DOHH2 (cell line): Measurements from ENCODE around the gene FARP2.

Experiments used
- H3F3A ChIP-seq: fragments of 200-600 bp; sonication (generic), shearing (Covaris generic); 2 replicates; pipeline ENCODE4 v1.6.0; 2016; ENCODE audit warnings: antibody characterized with exemption, mild to moderate bottlenecking; ENCODE audit not compliant: control insufficient read depth, insufficient read depth
- H3K27ac ChIP-seq: fragments of 200-600 bp; sonication (generic); 2 replicates; pipeline ENCODE4 v1.5.1; 2014; ENCODE audit warnings: low read depth, mild to moderate bottlenecking, low read length, moderate library complexity
- H3K27me3 ChIP-seq: fragments of 200-600 bp; sonication (generic); 2 replicates; pipeline ENCODE4 v1.6.1; 2014; ENCODE audit warnings: mild to moderate bottlenecking, low read length, mixed read lengths; ENCODE audit not compliant: control insufficient read depth
- H3K36me3 ChIP-seq: fragments of 200-600 bp; sonication (generic); 2 replicates; pipeline ENCODE4 v1.6.1; 2014; ENCODE audit warnings: mild to moderate bottlenecking, low read length, moderate library complexity, mixed read lengths; ENCODE audit not compliant: control insufficient read depth
- H3K4me1 ChIP-seq: fragments of 200-600 bp; sonication (generic); 2 replicates; pipeline ENCODE4 v1.6.1; 2014; ENCODE audit warnings: mild to moderate bottlenecking, low read length, mixed read lengths; ENCODE audit not compliant: control insufficient read depth
- H3K4me2 ChIP-seq: fragments of 200-600 bp; sonication (generic); 2 replicates; pipeline ENCODE4 v1.6.0; 2014; ENCODE audit warnings: mild to moderate bottlenecking, low read length, moderate library complexity
- H3K4me3 ChIP-seq: fragments of 200-600 bp; sonication (generic); 2 replicates; pipeline ENCODE4 v1.5.1; 2014; ENCODE audit warnings: mild to moderate bottlenecking, low read length, mixed read lengths
- H3K79me2 ChIP-seq: fragments of 200-600 bp; sonication (generic); 2 replicates; pipeline ENCODE4 v1.6.1; 2014; ENCODE audit warnings: mild to moderate bottlenecking, low read length, mixed read lengths; ENCODE audit not compliant: control insufficient read depth
- H3K9me2 ChIP-seq: fragments of 200-600 bp; sonication (generic); replicated peaks from 2 replicates; pipeline ENCODE4 v1.6.1; 2014; ENCODE audit warnings: mild to moderate bottlenecking, low read length, mixed read lengths; ENCODE audit not compliant: control insufficient read depth
- H3K9me3 ChIP-seq: fragments of 200-600 bp; sonication (generic); 2 replicates; pipeline ENCODE4 v1.6.1; 2014; ENCODE audit warnings: antibody characterized with exemption, low read length, mixed read lengths; ENCODE audit not compliant: control insufficient read depth, insufficient read depth
- H4K20me1 ChIP-seq: fragments of 200-600 bp; sonication (generic); 2 replicates; pipeline ENCODE4 v1.6.0; 2014; ENCODE audit warnings: low read depth, mild to moderate bottlenecking, antibody characterized with exemption, low read length, moderate library complexity; ENCODE audit not compliant: control insufficient read depth, insufficient read depth
- CTCF ChIP-seq: fragments of 200-600 bp; sonication (generic); IDR thresholded peaks from one replicate; pipeline ENCODE4 v1.5.1; 2014; ENCODE audit warnings: antibody characterized with exemption, mild to moderate bottlenecking, low read depth, low read length; ENCODE audit not compliant: poor library complexity, severe bottlenecking
- EZH2phosphoT487 ChIP-seq: fragments of 200-600 bp; sonication (generic); IDR thresholded peaks from 2 replicates; pipeline ENCODE4 v1.6.1; 2017; ENCODE audit warnings: borderline replicate concordance, mild to moderate bottlenecking, antibody characterized with exemption, low read length, moderate library complexity, mixed read lengths

Gene FARP2

GRCh38 chr2:241386519-241386918 is 30.4 kb downstream of the FARP2 start:
- Histone ChIP-seq H3K4me1 (peaks cover 37% of the 10 kb centered on the region), H3K27ac (no peak overlapping the region), H3K9me3 (no peaks in the 10 kb centered on the region), H3K36me3 (peaks cover 25% of the 10 kb centered on the region), H4K20me1 (no peaks in the 10 kb centered on the region; the same call in 1 of the 2 replicates), H3K4me3 (no peak overlapping the region), H3K9me2 (no peaks in the 10 kb centered on the region), H3K27me3 (no peaks in the 10 kb centered on the region), H3F3A (0 out of 2 replicates have a peak, but pooled peaks cover 3% of the 10 kb centered on the region), H3K4me2 (no peak overlapping the region), H3K79me2 (peaks cover 62% of the 10 kb centered on the region)
- TF ChIP-seq EZH2phosphoT487: no peak

GRCh38 chr2:241389697-241390096 is 33.6 kb downstream of the FARP2 start:
- Histone ChIP-seq H3K4me1 (peaks cover 56% of the 10 kb centered on the region), H3K36me3 (peaks cover 14% of the 10 kb centered on the region), H3K4me3 (no peak overlapping the region), H3K9me3 (no peaks in the 10 kb centered on the region), H3K27me3 (no peaks in the 10 kb centered on the region), H3K4me2 (peak overlapping the region; percentile 14; the same call in 1 of the 2 replicates), H3F3A (0 out of 2 replicates have a peak, but pooled peaks cover 3% of the 10 kb centered on the region), H3K79me2 (peaks cover 65% of the 10 kb centered on the region), H3K9me2 (no peaks in the 10 kb centered on the region), H4K20me1 (no peaks in the 10 kb centered on the region), H3K27ac (no peak overlapping the region)
- TF ChIP-seq CTCF (no peak), EZH2phosphoT487 (no peak)

- Histone ChIP-seq H3K79me2 (peaks cover 69% of the 10 kb centered on the region), H3K9me3 (no peaks in the 10 kb centered on the region), H4K20me1 (no peaks in the 10 kb centered on the region), H3K9me2 (no peaks in the 10 kb centered on the region), H3K4me3 (no peak overlapping the region), H3K36me3 (peaks cover 22% of the 10 kb centered on the region), H3F3A (0 out of 2 replicates have a peak, but pooled peaks cover 3% of the 10 kb centered on the region), H3K27me3 (no peaks in the 10 kb centered on the region), H3K4me1 (peaks cover 56% of the 10 kb centered on the region), H3K4me2 (peak overlapping the region; percentile 14; the same call in 1 of the 2 replicates), H3K27ac (no peak overlapping the region)
- TF ChIP-seq CTCF (no peak), EZH2phosphoT487 (no peak)
Measured at GRCh38 chr2:241390301-241391206, 34.5 kb downstream of the FARP2 start.
